ENCODE measurements around the gene TTLL8.

Gene TTLL8

GRCh38 chr22:50040717-50041116 is 17.4 kb downstream of the TTLL8 start:
- DNase-seq, result no peak

- no peak for DNase-seq
Observed at GRCh38 chr22:50039669-50040443, 18.2 kb downstream of the TTLL8 start.

GRCh38 chr22:50035976-50036724 is 21.9 kb downstream of the TTLL8 start:
- no peak for DNase-seq

GRCh38 chr22:50035131-50035881 is 22.8 kb downstream of the TTLL8 start:
- DNase-seq, result no peak

- no peak for DNase-seq
Observed at GRCh38 chr22:50034126-50035081, 23.7 kb downstream of the TTLL8 start.

GRCh38 chr22:50032941-50033601 is 25.0 kb downstream of the TTLL8 start:
- DNase-seq, result no peak

- DNase-seq, result no peak
Observed at GRCh38 chr22:50032109-50032871, 25.8 kb downstream of the TTLL8 start.

GRCh38 chr22:50031189-50032091 is 26.7 kb downstream of the TTLL8 start:
- DNase-seq, result no peak

- DNase-seq, result peak; percentile 94
Observed at GRCh38 chr22:50030297-50031188, 27.6 kb downstream of the TTLL8 start.

- DNase-seq, result peak; percentile 53
Observed at GRCh38 chr22:50027639-50028537, 30.2 kb downstream of the TTLL8 start.

- no peak for DNase-seq
Observed at GRCh38 chr22:50025993-50026392, 32.1 kb downstream of the TTLL8 start.

- DNase-seq, result no peak
Observed at GRCh38 chr22:50022171-50022819, 35.8 kb downstream of the TTLL8 start.

- no peak for DNase-seq
Observed at GRCh38 chr22:50020606-50021005, 37.5 kb downstream of the TTLL8 start.

GRCh38 chr22:50019316-50019715 is 38.8 kb downstream of the TTLL8 start:
- no peak for DNase-seq

GRCh38 chr22:50018608-50019285 is 39.4 kb downstream of the TTLL8 start:
- DNase-seq, result peak; percentile 85

GRCh38 chr22:50017701-50018224 is 40.3 kb downstream of the TTLL8 start:
- no peak for DNase-seq
